GM21786 (cell line): ENCODE data around the gene GAREM1.
A peak's percentile ranks its signal among the peaks of the same experiment; 100 is the strongest.
"Not testable (repeated sequence)": the region's sequence is repeated elsewhere in the genome, so short reads cannot be mapped to it uniquely, and the experiment has no call there.

ENCODE experiments used
- ATAC-seq: cut with Tn5 transposase; IDR thresholded peaks from one replicate; pipeline ENCODE4 v1.9.1; 2021; ENCODE audit not compliant: unreplicated experiment

GAREM1 gene

GRCh38 chr18:32296851-32297250 is 173.8 kb downstream of the GAREM1 start:
- no peak for ATAC-seq

- no peak for ATAC-seq
Measured at GRCh38 chr18:32295604-32296003, 175.1 kb downstream of the GAREM1 start.

DNA sequence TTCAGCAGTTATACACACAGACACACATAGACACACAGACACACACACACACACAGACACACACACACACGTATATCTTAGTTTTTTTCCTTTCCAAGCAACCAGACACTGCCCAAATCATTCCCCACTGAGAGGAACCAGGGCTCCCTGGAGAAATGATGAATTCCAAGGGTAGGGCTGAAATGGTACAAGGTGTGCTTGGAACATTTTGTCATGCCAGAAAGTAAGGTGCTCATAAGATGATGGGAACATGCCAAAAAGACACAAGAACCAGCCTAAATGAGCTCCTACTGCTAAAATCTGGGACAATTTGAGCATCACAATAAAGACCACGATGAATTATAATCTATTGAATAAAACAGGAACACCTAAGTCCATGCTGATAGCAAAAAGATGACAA is 177.6 kb downstream of the GAREM1 start:
- no peak for ATAC-seq

DNA sequence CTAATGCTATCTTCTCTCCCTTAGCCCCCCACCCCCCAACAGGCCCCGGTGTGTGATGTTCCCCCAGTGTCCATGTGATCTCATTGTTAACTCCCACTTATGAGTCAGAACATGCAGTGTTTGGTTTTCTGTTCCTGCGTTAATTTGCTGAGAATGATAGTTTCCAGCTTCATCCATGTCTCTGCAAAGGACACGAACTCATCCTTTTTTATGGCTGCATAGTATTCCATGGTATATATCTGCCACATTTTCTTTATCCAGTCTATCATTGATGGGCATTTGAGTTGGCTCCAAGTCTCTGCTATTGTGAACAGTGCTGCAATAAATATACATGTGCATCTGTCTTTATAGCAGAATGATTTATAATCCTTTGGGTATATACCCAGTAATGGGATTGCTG is 179.1 kb downstream of the GAREM1 start:
- not testable (repeated sequence) for ATAC-seq

DNA sequence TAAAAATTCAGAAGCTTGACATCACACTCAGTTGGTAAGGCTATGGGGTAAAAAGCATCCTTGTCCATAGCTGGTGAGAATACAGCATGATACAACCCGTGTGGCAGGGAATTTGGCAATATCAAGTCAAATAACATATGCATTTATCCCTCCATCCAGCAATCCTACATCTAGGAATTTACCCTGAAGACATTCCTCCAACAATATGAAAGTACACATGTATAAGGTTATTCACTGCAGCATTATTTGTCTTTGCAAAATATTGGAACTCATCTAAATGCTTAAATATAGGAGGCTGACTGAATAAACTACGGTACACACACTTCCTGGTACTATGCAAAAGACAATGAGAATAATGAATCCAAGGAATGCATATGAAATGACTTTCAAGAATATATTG is 179.9 kb downstream of the GAREM1 start:
- ATAC-seq: no peak

DNA sequence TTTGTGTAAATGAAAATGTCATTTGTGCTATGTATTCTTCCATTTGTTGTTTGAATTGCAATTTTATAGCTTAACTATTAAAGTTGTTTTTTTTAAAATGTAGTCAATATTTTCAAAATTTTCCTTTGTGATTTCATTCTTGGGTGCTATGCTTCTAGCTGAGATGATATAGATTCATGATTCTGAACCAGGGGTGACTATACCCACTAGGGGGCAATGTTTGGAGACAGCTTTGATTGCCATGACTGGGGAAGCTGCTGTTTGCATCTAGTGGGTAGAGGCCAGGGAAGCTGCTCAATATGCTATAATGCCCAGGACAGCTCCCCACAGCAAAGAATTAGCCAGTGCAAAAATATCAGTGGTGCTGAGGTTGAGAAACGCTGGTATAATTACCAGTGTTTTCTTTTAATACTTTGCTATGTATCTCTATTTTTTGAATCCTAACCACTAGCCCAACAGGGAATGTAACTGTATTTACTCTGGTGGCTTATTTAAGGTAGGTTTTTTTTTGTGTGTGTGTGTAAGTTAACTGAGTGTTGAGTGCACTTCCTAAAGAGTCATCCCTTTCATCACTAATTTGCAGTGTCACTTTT is 181.1 kb downstream of the GAREM1 start:
- peak; percentile 56 for ATAC-seq

DNA sequence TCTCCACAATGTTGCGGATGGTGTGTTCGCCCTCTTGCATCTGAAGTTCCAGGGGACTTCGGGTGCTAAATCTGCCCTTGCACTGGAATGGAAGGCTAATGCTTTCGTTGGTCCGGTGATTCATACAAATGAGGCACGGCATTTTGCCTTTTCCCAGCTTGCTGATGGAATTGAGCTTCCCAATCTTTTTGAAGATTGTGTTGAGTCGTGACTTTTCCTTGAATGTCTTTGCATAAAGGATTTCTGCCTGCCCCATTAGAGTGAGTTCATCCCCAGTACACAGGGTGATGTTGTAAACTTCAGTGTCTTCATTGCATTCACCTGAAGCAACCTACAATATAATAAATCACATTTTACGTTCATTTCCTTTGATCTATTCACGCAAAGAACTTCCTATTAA is 182.8 kb downstream of the GAREM1 start:
- ATAC-seq: no peak

DNA sequence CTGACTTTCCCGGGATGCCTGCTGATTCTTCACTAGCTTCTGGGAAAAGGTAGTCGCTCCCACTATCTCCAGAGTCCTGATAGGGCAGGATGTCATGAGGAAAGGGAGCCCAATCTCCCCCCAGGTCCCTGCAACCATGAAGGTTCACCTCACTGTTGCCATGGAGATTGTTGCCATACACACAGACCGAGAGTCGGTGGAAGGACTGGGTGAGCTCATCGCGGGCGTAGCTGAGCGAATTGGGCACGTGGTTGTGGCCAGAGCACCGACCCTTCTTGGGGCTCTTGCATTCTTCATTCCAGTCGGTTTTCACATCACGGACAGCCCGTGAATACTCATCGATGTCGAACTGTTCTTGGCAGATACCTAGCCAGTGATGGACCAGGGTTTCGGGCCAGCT is 183.4 kb downstream of the GAREM1 start:
- no peak for ATAC-seq

DNA sequence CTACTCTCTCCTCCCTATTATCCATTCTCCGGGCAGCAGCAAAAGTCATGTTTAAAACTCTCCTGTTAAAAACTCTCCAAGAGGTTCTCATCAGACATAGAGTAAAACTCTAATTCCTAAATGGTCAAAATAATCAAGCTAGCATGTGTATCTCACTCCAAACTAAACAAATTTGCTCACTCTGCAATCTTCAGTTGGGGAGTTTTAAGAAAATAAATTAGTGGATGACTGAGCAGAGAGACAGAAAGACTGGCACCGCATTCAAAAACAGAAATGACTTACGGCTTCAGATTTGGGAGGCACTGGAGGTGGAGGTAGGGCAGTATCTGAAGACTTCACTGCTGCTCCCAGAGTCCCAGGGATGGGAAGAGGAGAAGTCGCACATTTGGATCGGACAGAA is 183.9 kb downstream of the GAREM1 start:
- no peak for ATAC-seq

DNA sequence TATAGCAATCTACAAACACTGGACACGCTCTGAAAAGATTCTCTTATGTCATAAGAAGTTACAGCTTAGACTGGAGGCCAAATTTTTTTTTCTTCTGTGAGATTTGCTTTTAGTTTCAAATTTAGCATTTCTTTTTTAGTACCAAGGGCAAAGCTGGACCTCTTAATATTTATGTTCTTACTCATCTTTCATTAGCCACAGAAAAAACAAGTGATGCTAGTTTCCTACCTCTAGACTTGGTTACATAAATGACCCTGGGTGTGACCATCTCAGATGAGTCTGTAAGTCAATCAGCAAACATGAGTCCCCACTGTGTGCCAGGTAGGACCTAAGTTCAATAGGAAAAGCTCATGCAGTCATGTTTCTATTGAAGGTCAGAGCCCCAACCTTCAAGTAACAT is 186.4 kb downstream of the GAREM1 start:
- no peak for ATAC-seq

GRCh38 chr18:32280911-32281310 is 189.8 kb downstream of the GAREM1 start:
- no peak for ATAC-seq

GRCh38 chr18:32280188-32280783 is 190.4 kb downstream of the GAREM1 start:
- ATAC-seq: no peak

GRCh38 chr18:32278177-32278799 is 192.4 kb downstream of the GAREM1 start:
- no peak for ATAC-seq

DNA sequence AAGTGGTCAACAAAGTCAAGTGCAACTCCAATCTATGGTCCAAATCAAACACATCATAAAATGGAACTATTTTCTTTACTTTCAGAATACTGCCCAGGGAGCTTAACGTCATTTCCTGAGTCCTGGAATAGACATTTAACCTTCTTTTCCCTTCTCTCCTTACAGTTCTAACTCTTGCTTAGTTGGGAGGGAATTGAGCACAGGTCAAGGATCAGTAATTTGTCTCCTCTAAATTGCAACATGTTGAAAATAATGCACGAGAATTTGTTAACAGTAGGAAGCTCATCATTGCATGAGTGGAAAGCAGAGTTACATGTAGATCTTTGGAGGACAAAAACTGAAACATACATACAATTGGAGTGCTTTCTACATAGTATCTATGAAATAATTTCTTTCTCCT is 193.1 kb downstream of the GAREM1 start:
- no peak for ATAC-seq

- ATAC-seq: no peak
Measured at GRCh38 chr18:32276906-32277305, 193.8 kb downstream of the GAREM1 start.

- ATAC-seq: no peak
Measured at GRCh38 chr18:32276256-32276655, 194.4 kb downstream of the GAREM1 start.

DNA sequence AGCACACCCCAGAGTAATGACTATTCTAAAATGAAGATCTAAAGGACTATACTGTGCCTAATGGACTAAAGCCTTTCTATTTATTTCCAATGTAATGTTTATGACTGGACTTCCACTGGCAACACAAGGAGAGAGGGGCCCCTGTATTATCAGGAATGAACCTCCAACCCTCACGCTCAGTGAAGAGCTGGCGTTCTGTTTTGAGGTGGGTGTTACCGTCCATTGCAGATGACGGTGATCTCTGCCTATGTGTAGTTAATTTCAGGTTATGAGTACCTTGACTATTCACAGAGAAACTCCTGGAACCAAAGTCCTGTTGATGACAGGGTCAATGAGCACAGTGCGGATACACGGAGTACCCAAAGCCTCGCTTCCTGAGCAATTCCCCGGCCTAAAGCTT is 195.5 kb downstream of the GAREM1 start:
- no peak for ATAC-seq

DNA sequence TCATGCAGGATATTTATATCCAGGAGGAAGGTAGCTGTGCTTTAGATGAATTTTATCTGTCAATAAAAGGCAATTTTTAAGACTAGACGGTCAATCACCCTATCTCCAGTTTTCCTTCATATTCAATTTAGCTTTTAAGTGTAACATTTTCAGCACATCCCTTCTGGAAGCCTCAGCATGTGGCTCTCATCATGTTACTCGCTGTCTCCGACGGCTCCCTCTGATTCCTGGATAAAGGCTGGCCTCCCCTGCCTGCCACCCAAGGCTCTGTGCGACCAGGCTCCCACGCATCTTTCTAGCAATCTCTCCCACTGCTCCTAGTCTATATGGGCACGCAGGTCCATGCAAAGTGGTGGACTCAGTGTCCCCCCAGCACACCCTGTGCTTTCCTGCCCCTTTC is 196.4 kb downstream of the GAREM1 start:
- ATAC-seq: no peak

DNA sequence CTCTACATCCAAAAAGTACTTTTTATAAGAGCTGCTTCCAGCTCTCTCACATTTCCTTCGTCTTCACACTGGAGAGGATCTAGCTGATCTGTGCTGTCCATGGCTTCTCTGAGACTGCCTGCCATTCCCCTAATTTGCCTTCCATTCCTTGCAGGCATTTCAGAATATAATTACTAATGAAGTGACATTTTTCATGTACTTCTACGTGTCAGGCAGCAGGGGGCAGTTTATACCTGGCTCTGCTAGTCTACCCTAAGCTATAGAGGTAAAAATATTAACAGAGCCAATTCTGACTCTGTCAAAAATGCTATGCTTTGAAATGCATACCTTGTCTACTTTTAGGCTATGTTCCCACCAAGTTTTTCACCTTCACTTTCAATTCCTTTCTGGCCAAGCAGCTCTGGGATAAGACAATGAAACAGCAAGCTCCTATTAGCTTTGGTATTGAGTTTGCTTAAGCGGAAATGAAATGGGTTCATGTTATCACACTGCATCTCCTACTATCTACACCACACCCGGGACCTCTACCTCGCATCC is 198.9 kb downstream of the GAREM1 start:
- ATAC-seq: peak; percentile 85

DNA sequence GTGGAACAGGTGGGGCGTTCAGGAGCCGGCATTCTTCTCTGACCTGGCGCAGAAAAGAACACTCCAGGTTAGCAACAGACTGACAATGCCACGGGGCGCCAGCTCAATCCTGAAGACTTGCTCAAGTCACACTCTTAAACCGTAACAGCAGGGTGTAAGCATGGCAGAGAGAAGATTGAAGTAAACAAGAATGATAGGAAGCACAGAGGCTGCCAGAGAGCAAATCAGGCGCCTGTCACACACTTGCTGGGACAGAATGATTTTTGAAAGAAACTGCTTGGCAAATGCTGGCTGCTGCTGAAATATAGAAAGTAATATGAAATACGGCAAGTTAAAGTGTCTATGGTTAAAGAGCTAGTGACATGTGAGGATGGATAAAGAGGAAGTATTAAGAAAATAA is 200.3 kb downstream of the GAREM1 start:
- ATAC-seq: no peak

GRCh38 chr18:32267463-32267862 is 203.2 kb downstream of the GAREM1 start:
- ATAC-seq: no peak

- ATAC-seq: no peak
Measured at GRCh38 chr18:32264401-32264800, 206.3 kb downstream of the GAREM1 start.
